HG03457 (cell line): ENCODE results near the gene THOC2.
"Not testable (repeated sequence)": the region's sequence is repeated elsewhere in the genome, so short reads cannot be mapped to it uniquely, and the experiment has no call there.

Experiments used
- ATAC-seq: cut with Tn5 transposase; IDR thresholded peaks from one replicate; pipeline ENCODE4 v1.9.1; 2021; ENCODE audit warnings: moderate number of reproducible peaks; ENCODE audit not compliant: unreplicated experiment

Gene THOC2

GRCh38 chrX:123732670-123733363 lies at the start of gene THOC2:
THOC2 (minus strand) TSS chrX:123733052; CDS start chrX:123733022, 30 bp downstream.
- ATAC-seq = peak; percentile 81

- not testable (repeated sequence) for ATAC-seq
Observed at GRCh38 chrX:123781786-123782185, 48.9 kb upstream of the THOC2 start.

- ATAC-seq = no peak
Observed at GRCh38 chrX:123779908-123780396, 47.1 kb upstream of the THOC2 start.

GRCh38 chrX:123773258-123773988 lies 40.6 kb upstream of the THOC2 start:
- no peak for ATAC-seq

GRCh38 chrX:123771449-123772064 lies 38.7 kb upstream of the THOC2 start:
- ATAC-seq = peak; percentile 94

GRCh38 chrX:123764967-123765871 lies 32.4 kb upstream of the THOC2 start:
- peak; percentile 80 for ATAC-seq

GRCh38 chrX:123759849-123760248 lies 27.0 kb upstream of the THOC2 start:
- ATAC-seq = not testable (repeated sequence)

GRCh38 chrX:123757794-123758193 lies 24.9 kb upstream of the THOC2 start:
- not testable (repeated sequence) for ATAC-seq

GRCh38 chrX:123756320-123756719 lies 23.5 kb upstream of the THOC2 start:
- no peak for ATAC-seq

GRCh38 chrX:123755107-123755506 lies 22.3 kb upstream of the THOC2 start:
- no peak for ATAC-seq

- no peak for ATAC-seq
Observed at GRCh38 chrX:123753656-123754350, 21.0 kb upstream of the THOC2 start.

- no peak for ATAC-seq
Observed at GRCh38 chrX:123749643-123750042, 16.8 kb upstream of the THOC2 start.

GRCh38 chrX:123745511-123745910 lies 12.7 kb upstream of the THOC2 start:
- no peak for ATAC-seq

GRCh38 chrX:123743312-123743711 lies 10.5 kb upstream of the THOC2 start:
- ATAC-seq = no peak

- no peak for ATAC-seq
Observed at GRCh38 chrX:123742440-123742839, 9.6 kb upstream of the THOC2 start.

GRCh38 chrX:123740536-123740935 lies 7.7 kb upstream of the THOC2 start:
- ATAC-seq = no peak

GRCh38 chrX:123740006-123740405 lies 7.2 kb upstream of the THOC2 start:
- ATAC-seq = no peak

- ATAC-seq = no peak
Observed at GRCh38 chrX:123739474-123739873, 6.6 kb upstream of the THOC2 start.

GRCh38 chrX:123738378-123738940 lies 5.6 kb upstream of the THOC2 start:
- ATAC-seq = no peak
